ENCODE data around the gene MAPK11. TPM values are rescaled to one million over a fixed set of nuclear protein-coding genes. Genes with fewer than 3 reads are reported as not detected.

MAPK11 gene
- total RNA-seq, 4 donors from 2014 or later: 1.6 to 6.4 (median 2.7) TPM

DNA sequence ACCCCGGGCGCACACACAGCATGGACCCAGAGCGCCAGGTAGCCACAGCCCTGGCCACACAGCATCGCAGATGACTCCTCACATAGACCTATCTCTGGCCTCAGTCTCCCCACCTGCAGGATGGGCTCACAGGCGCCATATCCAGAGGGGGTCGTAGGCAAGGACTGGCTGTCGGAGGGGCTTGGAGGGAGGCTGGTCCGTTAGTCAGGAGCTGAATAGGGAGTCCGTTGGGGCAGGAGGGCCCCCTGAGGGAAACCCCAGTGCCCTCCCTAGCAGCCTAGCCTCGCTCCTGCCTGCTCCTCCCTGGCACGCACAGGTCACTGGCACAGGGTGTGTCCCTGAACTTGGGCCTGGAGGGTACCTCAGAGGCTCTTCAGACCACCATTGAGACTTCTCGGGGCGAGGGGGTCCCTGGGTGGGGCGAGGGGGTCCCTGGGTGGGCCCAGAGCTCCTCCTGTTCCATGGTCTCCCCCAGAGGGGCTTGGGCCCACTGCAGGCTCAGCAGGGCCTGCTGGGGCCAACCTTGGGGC lies 35.3 kb upstream of the MAPK11 start:
- intact Hi-C loops (cut with DNase I; ENCODE audit: low total_unique reads) (no loop called here), in situ Hi-C loops (cut with MboI; ENCODE audit: low pct_ligation_motif_present in 1 of 4, low pct_unique_long_range_greater_than_20kb in 1 of 4, low sequenced_read_pairs in 3 of 4) (no loop called here)
- Histone ChIP-seq H3K4me1 (peaks cover 55 to 81% (median 70%) of the 10 kb centered on the region in 4 donors), H3K4me3 (peak overlapping the region in 3 of 4 donors; percentile 92 to 97 (median 94)), H3K27me3 (no peaks in the 10 kb centered on the region), H3K9me3 (no peaks in the 10 kb centered on the region), H3K36me3 (no peaks in the 10 kb centered on the region), H3K27ac (peak overlapping the region; percentile 92 to 97 (median 94))
- DNase-seq: peak; percentile 68
- no peak for TF ChIP-seq POLR2AphosphoS5 (IDR thresholded peaks at IDR 0.05)
- TF ChIP-seq, protein P1, sequence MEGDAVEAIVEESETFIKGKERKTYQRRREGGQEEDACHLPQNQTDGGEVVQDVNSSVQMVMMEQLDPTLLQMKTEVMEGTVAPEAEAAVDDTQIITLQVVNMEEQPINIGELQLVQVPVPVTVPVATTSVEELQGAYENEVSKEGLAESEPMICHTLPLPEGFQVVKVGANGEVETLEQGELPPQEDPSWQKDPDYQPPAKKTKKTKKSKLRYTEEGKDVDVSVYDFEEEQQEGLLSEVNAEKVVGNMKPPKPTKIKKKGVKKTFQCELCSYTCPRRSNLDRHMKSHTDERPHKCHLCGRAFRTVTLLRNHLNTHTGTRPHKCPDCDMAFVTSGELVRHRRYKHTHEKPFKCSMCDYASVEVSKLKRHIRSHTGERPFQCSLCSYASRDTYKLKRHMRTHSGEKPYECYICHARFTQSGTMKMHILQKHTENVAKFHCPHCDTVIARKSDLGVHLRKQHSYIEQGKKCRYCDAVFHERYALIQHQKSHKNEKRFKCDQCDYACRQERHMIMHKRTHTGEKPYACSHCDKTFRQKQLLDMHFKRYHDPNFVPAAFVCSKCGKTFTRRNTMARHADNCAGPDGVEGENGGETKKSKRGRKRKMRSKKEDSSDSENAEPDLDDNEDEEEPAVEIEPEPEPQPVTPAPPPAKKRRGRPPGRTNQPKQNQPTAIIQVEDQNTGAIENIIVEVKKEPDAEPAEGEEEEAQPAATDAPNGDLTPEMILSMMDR (IDR thresholded peaks at IDR 0.05): no peak
- TF ChIP-seq POLR2A (IDR thresholded peaks at IDR 0.05): no peak
- TF ChIP-seq EP300 (IDR thresholded peaks at IDR 0.05; ENCODE audit: low read depth): no peak
- WGBS, 2 donors (ENCODE audit: low coverage in 1 of 2): 34% methylated on average over 14 of the region's 14 CpGs; no CpG with 5 or more reads in 1 of the 2 donors

DNA sequence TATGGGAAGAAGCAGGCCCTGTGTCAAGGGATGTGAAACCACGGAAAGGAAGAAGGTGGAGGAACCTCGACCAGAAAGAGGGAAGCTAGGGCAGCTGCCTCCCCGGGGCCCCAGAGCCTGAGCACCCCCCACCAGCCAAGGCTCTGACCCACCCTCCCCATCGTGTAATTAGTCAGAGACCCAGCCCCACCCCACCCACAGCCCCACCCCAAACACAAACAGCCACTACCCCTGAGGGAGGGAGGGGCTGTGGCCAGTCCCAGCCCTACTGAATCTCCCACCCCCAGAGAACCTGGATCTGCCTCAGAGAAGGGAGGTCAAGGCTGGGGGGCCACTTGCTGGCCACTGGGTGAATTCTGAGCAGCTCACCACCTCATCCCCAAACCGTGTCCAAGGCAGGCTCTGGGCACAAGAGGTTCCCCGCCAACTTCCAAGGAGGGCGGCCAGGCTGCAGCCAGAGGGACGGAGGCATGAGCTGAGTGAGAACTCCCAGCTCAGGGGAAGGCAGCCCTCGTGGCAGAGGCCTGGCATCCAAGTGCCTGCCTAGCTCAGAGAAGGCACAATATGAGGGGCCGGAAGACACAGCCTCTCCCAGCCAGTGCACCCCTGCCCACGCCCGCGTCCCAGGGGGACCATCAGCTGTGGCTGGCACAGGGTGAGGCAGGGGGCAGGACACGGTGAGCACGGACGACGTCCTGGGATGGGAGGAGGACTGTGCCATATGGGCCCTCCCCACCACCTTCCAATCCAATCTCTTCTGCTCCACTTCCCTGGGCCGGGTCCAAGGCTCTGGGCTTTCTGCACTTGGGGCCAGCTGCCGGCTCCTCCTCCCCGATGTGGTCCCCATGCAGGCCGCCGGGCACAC lies 34.6 kb upstream of the MAPK11 start:
- DNase-seq: peak; percentile 56
- H3K9me3 ChIP-seq: no peaks in the 10 kb centered on the region
- intact Hi-C loops (cut with DNase I; ENCODE audit: low total_unique reads) (no loop called here), in situ Hi-C loops (cut with MboI; ENCODE audit: low pct_ligation_motif_present in 1 of 4, low pct_unique_long_range_greater_than_20kb in 1 of 4, low sequenced_read_pairs in 3 of 4) (no loop called here)
- TF ChIP-seq POLR2AphosphoS5 (IDR thresholded peaks at IDR 0.05) (no peak), EP300 (IDR thresholded peaks at IDR 0.05; ENCODE audit: low read depth) (no peak), POLR2A (IDR thresholded peaks at IDR 0.05) (no peak)
- TF ChIP-seq, protein P1 (IDR thresholded peaks at IDR 0.05): no peak
- H3K4me3 ChIP-seq: peak overlapping the region in 2 of 4 donors; percentile 94 to 97
- no peaks in the 10 kb centered on the region for H3K27me3 ChIP-seq
- 27% methylated on average over 16 of the region's 22 CpGs; no CpG with 5 or more reads in 1 of the 2 donors for WGBS, 2 donors (ENCODE audit: low coverage in 1 of 2)
- peaks cover 56 to 88% (median 77%) of the 10 kb centered on the region in 4 donors for H3K4me1 ChIP-seq
- H3K36me3 ChIP-seq: no peaks in the 10 kb centered on the region
- H3K27ac ChIP-seq: peak overlapping the region; percentile 92 to 97 (median 94)

DNA sequence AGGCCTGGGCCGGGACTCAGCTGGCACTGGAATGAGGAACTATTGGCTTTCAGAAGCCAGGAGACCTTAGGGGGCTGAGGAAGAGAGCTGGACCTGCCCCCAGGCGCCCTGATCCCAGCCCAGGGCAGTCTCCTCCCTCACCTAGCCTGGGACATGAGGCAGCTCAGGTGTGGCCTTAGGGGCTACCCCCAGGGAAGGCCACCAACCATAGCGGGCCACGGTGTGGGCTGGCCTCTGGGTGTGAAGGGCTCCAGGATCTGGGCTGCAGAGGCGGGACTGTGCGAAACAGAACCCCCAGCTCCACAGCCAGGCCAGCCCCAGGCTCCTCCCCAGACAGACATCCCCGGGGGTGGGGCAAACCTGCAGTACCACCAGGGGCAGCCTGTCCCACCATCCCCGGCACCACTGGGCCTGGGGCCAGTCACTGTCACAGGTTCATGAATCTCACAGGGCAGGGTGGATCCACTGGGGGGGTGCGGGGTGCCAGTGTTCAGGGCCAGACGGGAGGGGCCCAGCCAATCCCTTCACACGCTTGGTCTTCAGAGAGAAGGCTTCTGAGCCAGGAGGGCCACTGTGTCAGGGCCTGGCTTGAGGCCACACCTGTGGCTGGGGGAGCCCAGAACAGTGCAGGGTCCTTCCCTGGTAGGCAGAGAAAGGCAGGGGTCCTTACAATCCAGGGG lies 33.8 kb upstream of the MAPK11 start:
- Histone ChIP-seq H3K36me3 (no peaks in the 10 kb centered on the region), H3K9me3 (no peaks in the 10 kb centered on the region), H3K27ac (peak overlapping the region; percentile 92 to 97 (median 94)), H3K4me1 (peaks cover 64 to 92% (median 83%) of the 10 kb centered on the region in 4 donors), H3K27me3 (no peaks in the 10 kb centered on the region), H3K4me3 (peak overlapping the region in 1 of 4 donors; percentile 97)
- in situ Hi-C loops (cut with MboI; ENCODE audit: low pct_ligation_motif_present in 1 of 4, low pct_unique_long_range_greater_than_20kb in 1 of 4, low sequenced_read_pairs in 3 of 4) (no loop called here), intact Hi-C loops (cut with DNase I; ENCODE audit: low total_unique reads) (no loop called here)
- peak; percentile 72 for DNase-seq
- no peak for TF ChIP-seq POLR2AphosphoS5 (IDR thresholded peaks at IDR 0.05)
- no peak for TF ChIP-seq EP300 (IDR thresholded peaks at IDR 0.05; ENCODE audit: low read depth)
- TF ChIP-seq, protein P1 (IDR thresholded peaks at IDR 0.05): peak in 1 of 5 experiments; percentile 22
- WGBS, 2 donors (ENCODE audit: low coverage in 1 of 2): 21% methylated on average over 11 of the region's 11 CpGs; no CpG with 5 or more reads in 1 of the 2 donors

DNA sequence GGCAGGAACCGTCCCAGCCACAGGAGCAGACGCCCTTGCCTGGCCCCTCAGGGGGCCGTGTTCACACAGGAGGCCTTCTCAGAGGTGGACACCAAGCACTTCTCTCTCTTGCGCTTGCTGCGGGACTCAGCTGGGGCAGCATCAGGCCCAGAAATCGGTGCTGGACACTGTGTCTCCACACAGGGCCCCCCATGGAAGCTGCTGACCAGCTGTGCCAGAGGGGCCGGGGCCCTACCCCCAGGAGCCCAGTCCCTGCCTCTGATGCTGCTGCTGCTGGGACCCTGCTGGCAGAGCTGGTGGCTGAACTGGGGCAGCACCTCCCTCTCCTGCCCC lies 33.3 kb upstream of the MAPK11 start:
- peaks cover 69 to 92% (median 83%) of the 10 kb centered on the region in 4 donors for H3K4me1 ChIP-seq
- WGBS, 2 donors (ENCODE audit: low coverage in 1 of 2): 49% methylated on average over 7 of the region's 7 CpGs; no CpG with 5 or more reads in 1 of the 2 donors
- H3K27ac ChIP-seq: peak overlapping the region; percentile 92 to 97 (median 94)
- no peaks in the 10 kb centered on the region for H3K36me3 ChIP-seq
- TF ChIP-seq EP300 (IDR thresholded peaks at IDR 0.05; ENCODE audit: low read depth) (no peak), POLR2AphosphoS5 (IDR thresholded peaks at IDR 0.05) (no peak), POLR2A (IDR thresholded peaks at IDR 0.05) (no peak)
- TF ChIP-seq, protein P1 (IDR thresholded peaks at IDR 0.05): no peak
- H3K9me3 ChIP-seq: no peaks in the 10 kb centered on the region
- in situ Hi-C loops (cut with MboI; ENCODE audit: low pct_ligation_motif_present in 1 of 4, low pct_unique_long_range_greater_than_20kb in 1 of 4, low sequenced_read_pairs in 3 of 4) (no loop called here), intact Hi-C loops (cut with DNase I; ENCODE audit: low total_unique reads) (no loop called here)
- DNase-seq: no peak
- H3K27me3 ChIP-seq: no peaks in the 10 kb centered on the region
- peak overlapping the region in 1 of 4 donors; percentile 8 for H3K4me3 ChIP-seq

Data from transverse colon (tissue), 4 donors.